ENCODE measurements around the gene OR8S1.
"Not testable (repeated sequence)": the region's sequence is repeated elsewhere in the genome, so short reads cannot be mapped to it uniquely, and the experiment has no call there.

The OR8S1 gene

GRCh38 chr12:48536602-48537001 lies 11.2 kb downstream of the OR8S1 start:
- H3K4me1 Mint-ChIP-seq: no peaks in the 10 kb centered on the region
- H3K27me3 Mint-ChIP-seq: peaks cover 25% of the 10 kb centered on the region
- ATAC-seq: no peak
- no peaks in the 10 kb centered on the region for H3K36me3 Mint-ChIP-seq
- H3K4me3 Mint-ChIP-seq: no peak overlapping the region
- H3K27ac Mint-ChIP-seq: no peak overlapping the region
- H3K9me3 Mint-ChIP-seq: peaks cover 5% of the 10 kb centered on the region

- Mint-ChIP-seq H3K4me1 (no peaks in the 10 kb centered on the region), H3K9me3 (no peaks in the 10 kb centered on the region), H3K27me3 (peaks cover 25% of the 10 kb centered on the region), H3K27ac (no peak overlapping the region), H3K4me3 (no peak overlapping the region), H3K36me3 (no peaks in the 10 kb centered on the region)
- no peak for ATAC-seq
These were observed 17.0 kb downstream of the OR8S1 start for GRCh38 chr12:48542300-48542928.

DNA sequence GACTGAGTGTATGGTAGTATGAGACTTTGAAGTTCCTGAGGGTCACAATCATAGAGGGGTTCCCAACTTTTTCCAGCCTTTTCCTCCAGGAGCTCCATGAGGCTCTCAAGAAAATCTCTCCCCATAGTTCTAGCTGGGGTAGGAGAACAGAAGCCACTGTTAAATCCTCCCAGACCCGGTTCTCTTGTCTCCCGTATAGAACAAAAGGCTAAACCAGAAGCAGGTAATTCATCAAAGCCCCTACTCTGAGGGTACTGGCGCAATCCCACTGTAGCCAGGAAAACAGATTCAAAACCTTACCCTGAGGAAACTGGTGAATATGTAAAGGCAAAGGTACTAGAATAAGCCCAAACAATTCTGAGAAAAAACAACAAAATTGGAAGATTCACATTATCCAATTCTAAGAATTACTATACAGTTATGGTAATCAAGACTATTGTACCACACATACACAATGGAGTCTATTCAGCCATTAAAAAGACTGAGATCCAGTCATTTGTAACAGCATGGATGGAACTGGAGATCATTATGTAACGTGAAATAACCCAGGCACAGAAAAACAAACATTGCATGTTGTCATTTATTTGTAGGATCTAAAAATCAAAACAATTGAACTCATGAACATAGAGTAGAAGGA lies 20.5 kb downstream of the OR8S1 start:
- H3K27me3 Mint-ChIP-seq: peaks cover 2% of the 10 kb centered on the region
- H3K4me1 Mint-ChIP-seq: no peaks in the 10 kb centered on the region

DNA sequence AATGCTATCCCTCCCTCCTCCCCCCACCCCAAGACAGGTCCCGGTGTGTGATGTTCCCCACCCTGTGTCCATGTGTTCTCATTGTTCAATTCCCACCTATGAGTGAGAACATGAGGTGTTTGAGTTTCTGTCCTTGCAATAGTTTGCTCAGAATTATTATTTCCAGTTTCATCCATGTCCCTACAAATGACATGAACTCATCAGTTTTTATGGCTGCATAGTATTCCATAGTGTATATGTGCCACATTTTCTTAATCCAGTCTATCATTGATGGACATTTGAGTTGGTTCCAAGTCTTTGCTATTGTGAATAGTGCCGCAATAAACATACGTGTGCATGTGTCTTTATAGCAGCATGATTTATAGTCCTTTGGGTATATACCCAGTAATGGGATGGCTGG lies 21.6 kb downstream of the OR8S1 start:
- ATAC-seq, H3K4me1 Mint-ChIP-seq, H3K36me3 Mint-ChIP-seq, H3K4me3 Mint-ChIP-seq, H3K27ac Mint-ChIP-seq, H3K9me3 Mint-ChIP-seq: not testable (repeated sequence)
- H3K27me3 Mint-ChIP-seq: peaks cover 11% of the 10 kb centered on the region

More for the DNA sequence above, 20.5 kb downstream of the OR8S1 start:
- no peak for ATAC-seq
- Mint-ChIP-seq H3K4me3 (no peak overlapping the region), H3K9me3 (no peaks in the 10 kb centered on the region), H3K27ac (no peak overlapping the region), H3K36me3 (no peaks in the 10 kb centered on the region)

DNA sequence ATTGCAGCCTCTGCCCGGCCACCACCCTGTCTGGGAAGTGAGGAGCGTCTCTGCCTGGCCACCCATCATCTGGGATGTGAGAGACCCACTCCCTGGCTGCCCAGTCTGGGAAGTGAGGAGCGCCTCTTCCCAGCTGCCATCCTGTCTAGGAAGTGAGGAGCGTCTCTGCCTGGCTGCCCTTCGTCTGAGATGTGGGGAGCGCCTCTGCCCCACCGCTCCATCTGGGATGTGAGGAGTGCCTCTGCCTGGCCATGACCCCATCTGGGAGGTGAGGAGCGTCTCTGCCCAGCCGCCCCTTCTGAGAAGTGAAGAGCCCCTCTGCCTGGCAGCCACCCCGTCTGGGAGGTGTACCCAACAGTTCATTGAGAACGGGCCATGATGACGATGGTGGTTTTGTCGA lies 26.2 kb downstream of the OR8S1 start:
- not testable (repeated sequence) for ATAC-seq, H3K4me1 Mint-ChIP-seq, H3K36me3 Mint-ChIP-seq, H3K9me3 Mint-ChIP-seq, H3K27ac Mint-ChIP-seq, H3K4me3 Mint-ChIP-seq
- peaks cover 45% of the 10 kb centered on the region for H3K27me3 Mint-ChIP-seq

DNA sequence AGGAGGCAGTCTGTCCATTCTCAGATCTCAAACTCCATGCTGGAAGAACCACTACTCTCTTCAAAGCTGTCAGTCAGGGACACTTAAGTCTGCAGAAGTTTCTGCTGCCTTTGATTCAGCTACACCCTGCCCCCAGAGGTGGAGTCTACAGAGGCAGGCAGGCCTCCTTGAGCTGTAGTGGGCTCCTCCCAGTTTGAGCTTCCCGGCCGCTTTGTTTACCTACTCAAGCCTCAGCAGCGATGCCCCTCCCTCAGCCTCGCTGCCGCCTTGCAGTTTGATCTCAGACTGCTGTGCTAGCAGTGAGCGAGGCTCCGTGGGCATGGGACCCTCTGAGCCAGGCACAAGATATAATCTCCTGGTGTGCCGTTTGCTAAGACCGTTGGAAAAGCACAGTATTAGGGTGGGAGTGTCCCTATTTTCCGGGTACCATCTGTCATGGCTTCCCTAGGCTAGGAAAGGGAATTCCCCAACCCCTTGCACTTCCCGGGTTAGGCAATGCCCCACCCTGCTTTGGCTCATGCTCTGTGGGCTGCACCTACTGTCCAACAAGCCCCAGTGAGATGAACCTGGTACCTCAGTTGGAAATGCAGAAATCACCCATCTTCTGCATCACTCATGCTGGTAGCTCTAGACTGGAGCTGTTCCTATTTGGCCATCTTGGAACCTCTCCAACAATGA lies 28.4 kb downstream of the OR8S1 start:
- peaks cover 52% of the 10 kb centered on the region for H3K27me3 Mint-ChIP-seq
- not testable (repeated sequence) for H3K27ac Mint-ChIP-seq, H3K36me3 Mint-ChIP-seq, H3K4me3 Mint-ChIP-seq, H3K4me1 Mint-ChIP-seq, H3K9me3 Mint-ChIP-seq, ATAC-seq

- no peaks in the 10 kb centered on the region for H3K4me1 Mint-ChIP-seq
- H3K9me3 Mint-ChIP-seq: peaks cover 4% of the 10 kb centered on the region
- H3K27ac Mint-ChIP-seq: no peak overlapping the region
- no peak for ATAC-seq
- H3K4me3 Mint-ChIP-seq: no peak overlapping the region
- H3K36me3 Mint-ChIP-seq: no peaks in the 10 kb centered on the region
- H3K27me3 Mint-ChIP-seq: peaks cover 60% of the 10 kb centered on the region
These were observed 31.2 kb downstream of the OR8S1 start for GRCh38 chr12:48556631-48557030.

- ATAC-seq: no peak
- no peak overlapping the region for H3K27ac Mint-ChIP-seq
- no peak overlapping the region for H3K4me3 Mint-ChIP-seq
- H3K4me1 Mint-ChIP-seq: no peaks in the 10 kb centered on the region
- no peaks in the 10 kb centered on the region for H3K36me3 Mint-ChIP-seq
- no peaks in the 10 kb centered on the region for H3K9me3 Mint-ChIP-seq
- peaks cover 55% of the 10 kb centered on the region for H3K27me3 Mint-ChIP-seq
These were observed 32.5 kb downstream of the OR8S1 start for GRCh38 chr12:48557919-48558318.

DNA sequence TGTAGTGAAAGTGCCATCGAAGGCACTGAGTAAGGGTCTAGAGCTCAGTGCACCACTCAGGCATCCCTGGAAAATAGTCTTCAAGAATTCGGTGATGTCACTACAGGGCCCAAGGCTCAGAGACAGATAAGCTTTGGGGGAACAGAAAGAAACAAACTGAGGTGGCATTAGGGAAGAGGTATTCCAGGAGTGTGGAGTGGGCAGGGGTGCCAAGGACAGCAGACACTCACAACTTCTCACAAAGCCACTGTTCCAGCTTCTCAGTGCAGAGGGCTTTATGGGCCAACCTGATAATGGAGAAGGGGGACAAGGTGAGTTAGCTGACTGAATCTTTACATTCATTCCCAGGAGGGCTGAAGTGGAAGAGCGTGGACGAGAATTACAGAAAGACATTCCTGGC lies 42.3 kb downstream of the OR8S1 start:
- Mint-ChIP-seq H3K4me1 (peaks cover 4% of the 10 kb centered on the region), H3K27ac (no peak overlapping the region), H3K27me3 (peaks cover 47% of the 10 kb centered on the region)

DNA sequence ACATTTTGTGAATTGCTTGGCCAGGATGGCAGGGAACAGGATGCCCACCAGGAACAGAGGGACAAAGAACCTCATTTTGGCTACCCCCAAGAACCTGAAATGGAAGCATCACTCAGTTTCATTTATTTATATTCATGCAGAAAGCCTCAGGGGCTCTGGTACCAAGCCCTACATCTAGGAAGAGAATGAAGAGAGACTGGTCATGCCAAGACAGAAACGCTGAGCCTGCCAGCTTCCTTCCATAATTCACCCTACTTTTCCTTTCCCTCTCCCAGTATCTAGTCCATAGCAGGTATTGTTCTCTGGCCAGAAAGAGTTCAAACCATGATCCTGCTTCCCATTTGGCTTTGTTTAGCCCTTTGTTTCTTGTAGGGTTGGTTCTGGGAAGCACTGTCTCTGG lies 44.5 kb downstream of the OR8S1 start, which contains the start of gene LALBA:
TSS of gene LALBA (minus strand) at position 101 of the 400 bp plus-strand sequence. CDS start at position 75, 26 bp downstream.
- no peak within 1 kb of the TSS for H3K4me3 Mint-ChIP-seq

More for the DNA sequence above, 42.3 kb downstream of the OR8S1 start:
- H3K9me3 Mint-ChIP-seq: no peaks in the 10 kb centered on the region
- H3K4me3 Mint-ChIP-seq: no peak overlapping the region
- ATAC-seq: no peak
- H3K36me3 Mint-ChIP-seq: no peaks in the 10 kb centered on the region

GRCh38 chr12:48572326-48572725 lies 46.9 kb downstream of the OR8S1 start:
- Mint-ChIP-seq H3K36me3 (no peaks in the 10 kb centered on the region), H3K9me3 (no peaks in the 10 kb centered on the region), H3K4me3 (no peak overlapping the region), H3K4me1 (peaks cover 4% of the 10 kb centered on the region), H3K27ac (no peak overlapping the region), H3K27me3 (peaks cover 40% of the 10 kb centered on the region)
- no peak for ATAC-seq

More for the DNA sequence above, 44.5 kb downstream of the OR8S1 start, which contains the start of gene LALBA:
- H3K27me3 Mint-ChIP-seq: peaks cover 50% of the 10 kb centered on the region
- peaks cover 4% of the 10 kb centered on the region for H3K4me1 Mint-ChIP-seq
- no peaks in the 10 kb centered on the region for H3K36me3 Mint-ChIP-seq
- ATAC-seq: no peak
- no peak within 1 kb of the TSS for H3K27ac Mint-ChIP-seq
- no peaks in the 10 kb centered on the region for H3K9me3 Mint-ChIP-seq
